ENCODE results near the gene GRPEL1. TPM values are rescaled to one million over a fixed set of nuclear protein-coding genes. Genes with fewer than 3 reads are reported as not detected.

GRPEL1 gene
- total RNA-seq, 1 donor from 2014 or later: 24.1 TPM

GRCh38 chr4:7111441-7111840, 43.6 kb upstream of the GRPEL1 start:
- Mint-ChIP-seq H3K9me3 (ENCODE audit: low read depth) (peaks cover 7% of the 10 kb centered on the region), H3K27me3 (ENCODE audit: low read depth) (peaks cover 25% of the 10 kb centered on the region), H3K4me1 (ENCODE audit: low read depth) (no peaks in the 10 kb centered on the region), H3K4me3 (ENCODE audit: unreplicated experiment) (no peak overlapping the region), H3K27ac (ENCODE audit: unreplicated experiment) (no peak overlapping the region), H3K36me3 (ENCODE audit: low read depth) (peaks cover 3% of the 10 kb centered on the region)
- TF ChIP-seq CTCF (IDR thresholded peaks at IDR 0.05): no peak
- no peak for DNase-seq (ENCODE audit: low spot score)

GRCh38 chr4:7110546-7110945, 42.7 kb upstream of the GRPEL1 start:
- Mint-ChIP-seq H3K27me3 (ENCODE audit: low read depth) (peaks cover 18% of the 10 kb centered on the region), H3K27ac (ENCODE audit: unreplicated experiment) (no peak overlapping the region), H3K36me3 (ENCODE audit: low read depth) (peaks cover 3% of the 10 kb centered on the region), H3K9me3 (ENCODE audit: low read depth) (peaks cover 7% of the 10 kb centered on the region), H3K4me1 (ENCODE audit: low read depth) (peaks cover 1% of the 10 kb centered on the region), H3K4me3 (ENCODE audit: unreplicated experiment) (no peak overlapping the region)
- TF ChIP-seq CTCF (IDR thresholded peaks at IDR 0.05): no peak
- no peak for DNase-seq (ENCODE audit: low spot score)

- DNase-seq (ENCODE audit: low spot score): no peak
- H3K36me3 Mint-ChIP-seq (ENCODE audit: low read depth): peaks cover 3% of the 10 kb centered on the region
- peaks cover 7% of the 10 kb centered on the region for H3K9me3 Mint-ChIP-seq (ENCODE audit: low read depth)
- no peak overlapping the region for H3K27ac Mint-ChIP-seq (ENCODE audit: unreplicated experiment)
- H3K27me3 Mint-ChIP-seq (ENCODE audit: low read depth): peaks cover 14% of the 10 kb centered on the region
- peaks cover 5% of the 10 kb centered on the region for H3K4me1 Mint-ChIP-seq (ENCODE audit: low read depth)
- no peak for TF ChIP-seq CTCF (IDR thresholded peaks at IDR 0.05)
- no peak overlapping the region for H3K4me3 Mint-ChIP-seq (ENCODE audit: unreplicated experiment)
These were observed 41.3 kb upstream of the GRPEL1 start for GRCh38 chr4:7109169-7109568.

GRCh38 chr4:7108660-7109059, 40.8 kb upstream of the GRPEL1 start:
- TF ChIP-seq CTCF (IDR thresholded peaks at IDR 0.05): no peak
- peaks cover 8% of the 10 kb centered on the region for H3K4me1 Mint-ChIP-seq (ENCODE audit: low read depth)
- H3K9me3 Mint-ChIP-seq (ENCODE audit: low read depth): peaks cover 7% of the 10 kb centered on the region
- no peak for DNase-seq (ENCODE audit: low spot score)
- H3K4me3 Mint-ChIP-seq (ENCODE audit: unreplicated experiment): no peak overlapping the region
- H3K36me3 Mint-ChIP-seq (ENCODE audit: low read depth): peaks cover 3% of the 10 kb centered on the region
- no peak overlapping the region for H3K27ac Mint-ChIP-seq (ENCODE audit: unreplicated experiment)
- peaks cover 10% of the 10 kb centered on the region for H3K27me3 Mint-ChIP-seq (ENCODE audit: low read depth)

- H3K27ac Mint-ChIP-seq (ENCODE audit: unreplicated experiment): no peak overlapping the region
- H3K9me3 Mint-ChIP-seq (ENCODE audit: low read depth): peaks cover 7% of the 10 kb centered on the region
- peaks cover 12% of the 10 kb centered on the region for H3K4me1 Mint-ChIP-seq (ENCODE audit: low read depth)
- H3K36me3 Mint-ChIP-seq (ENCODE audit: low read depth): peaks cover 3% of the 10 kb centered on the region
- TF ChIP-seq CTCF (IDR thresholded peaks at IDR 0.05): no peak
- peaks cover 10% of the 10 kb centered on the region for H3K27me3 Mint-ChIP-seq (ENCODE audit: low read depth)
- DNase-seq (ENCODE audit: low spot score): no peak
- H3K4me3 Mint-ChIP-seq (ENCODE audit: unreplicated experiment): no peak overlapping the region
These were observed 40.3 kb upstream of the GRPEL1 start for GRCh38 chr4:7108046-7108625.
